NCI-H146 treated with DMSO at 0.1 percent for 48 hours (cell line): ENCODE measurements around the gene BARHL2.

ENCODE experiments used
- DNase-seq: peaks from one replicate; lab custom pipeline; 2025; ENCODE audit not compliant: unreplicated experiment; lab: John Stamatoyannopoulos, UW

BARHL2 gene

GRCh38 chr1:90716552-90717355 lies at the start of gene BARHL2:
TSS of gene BARHL2 (minus strand) at chr1:90717302. CDS start at chr1:90717195, 107 bp downstream.
- DNase-seq: no peak

DNA sequence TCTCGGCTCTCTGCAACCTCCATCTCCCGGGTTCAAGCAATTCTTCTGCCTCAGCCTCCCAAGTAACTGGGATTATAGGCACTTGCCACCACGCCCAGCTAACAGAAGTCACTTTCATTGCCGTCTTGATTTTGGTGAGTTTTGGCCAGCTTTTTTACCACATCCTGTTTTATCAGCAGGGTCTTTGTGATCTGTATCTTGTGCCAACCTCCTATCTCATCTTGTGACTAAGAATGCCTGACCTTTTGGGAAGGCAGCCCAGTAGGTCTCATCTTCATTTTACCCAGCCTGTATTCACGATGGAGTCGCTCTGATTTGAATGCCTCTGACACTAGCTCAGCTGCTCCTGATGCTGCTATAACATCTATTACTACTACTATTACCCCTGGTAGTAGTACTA lies 46.8 kb upstream of the BARHL2 start:
- DNase-seq: no peak

DNA sequence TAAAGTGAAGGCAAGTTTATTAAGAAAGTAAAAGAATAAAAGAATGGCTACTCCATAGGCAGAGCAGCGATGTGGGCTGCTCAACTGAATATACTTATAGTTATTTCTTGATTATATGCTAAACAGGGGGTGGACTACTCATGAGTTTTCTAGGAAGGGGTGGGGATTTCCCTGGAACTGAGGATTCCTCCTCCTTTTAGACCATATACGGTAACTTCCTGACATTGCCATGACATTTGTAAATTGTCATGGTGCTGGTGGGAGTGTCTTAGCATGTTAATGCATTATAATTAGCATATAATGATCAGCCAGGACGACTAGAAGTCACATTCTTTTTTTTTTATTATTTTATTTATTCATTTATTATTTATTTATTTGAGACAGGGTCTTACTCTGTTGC lies 46.4 kb upstream of the BARHL2 start:
- no peak for DNase-seq

GRCh38 chr1:90761781-90762589 lies 44.9 kb upstream of the BARHL2 start:
- DNase-seq: peak; percentile 77

DNA sequence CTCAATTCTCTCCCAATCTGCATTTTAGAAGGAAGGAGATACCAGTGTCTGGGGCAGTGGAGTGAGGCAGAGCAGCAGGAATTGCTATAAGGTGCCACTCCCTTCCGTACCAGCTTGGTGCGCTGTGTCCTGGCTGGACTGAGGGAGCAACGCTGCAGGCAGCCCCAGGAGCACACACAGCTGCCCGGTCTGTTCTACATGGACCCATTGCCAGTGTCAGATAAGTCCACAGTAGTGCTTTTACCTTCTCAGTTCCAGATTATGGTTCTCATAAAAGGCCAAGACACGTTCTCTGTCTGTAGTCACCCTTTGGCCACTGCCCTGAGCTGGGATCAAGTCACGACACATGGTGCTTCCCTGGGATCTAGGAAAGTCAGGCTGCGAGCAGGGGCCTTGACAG lies 44.1 kb upstream of the BARHL2 start:
- DNase-seq: no peak

DNA sequence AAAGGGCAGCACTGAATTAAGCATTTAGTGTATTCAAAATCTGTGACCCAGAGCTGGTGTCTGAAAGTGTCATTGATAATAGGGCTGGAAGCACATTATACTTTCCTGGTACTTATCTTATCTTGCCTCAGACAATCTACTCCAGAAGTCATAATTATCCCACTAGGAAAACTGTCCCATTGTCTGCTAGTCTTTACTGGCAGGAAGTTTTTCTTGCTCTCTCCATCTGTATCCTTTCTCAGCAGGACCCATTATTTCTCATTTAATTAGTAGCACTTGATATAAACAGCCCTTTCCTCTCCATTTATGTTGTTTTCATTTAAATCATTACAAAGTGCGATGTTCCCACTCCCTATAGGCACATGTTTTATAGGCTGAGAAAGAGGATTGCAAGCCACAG lies 36.5 kb upstream of the BARHL2 start:
- peak; percentile 9 for DNase-seq

DNA sequence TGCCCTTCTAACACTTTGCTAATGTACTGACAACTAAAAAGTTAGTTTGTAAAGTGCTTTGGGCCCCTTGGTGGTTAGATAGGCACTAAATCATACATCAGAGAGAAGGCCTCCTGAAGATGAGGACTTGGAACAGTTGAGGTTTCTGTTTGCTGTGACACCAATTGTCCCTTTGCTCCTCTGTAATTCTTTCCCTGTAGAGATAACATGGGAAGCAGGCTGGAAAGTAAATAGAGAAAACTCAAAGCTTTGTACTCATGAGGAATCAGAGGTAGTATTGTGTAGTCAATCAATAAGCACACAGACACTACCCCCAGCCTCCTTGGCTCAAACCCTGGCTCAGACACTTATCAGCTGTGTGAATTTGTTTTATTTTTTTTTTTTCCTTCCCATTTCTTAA lies 31.6 kb upstream of the BARHL2 start:
- DNase-seq: no peak

- no peak for DNase-seq
These were observed 29.8 kb upstream of the BARHL2 start for GRCh38 chr1:90746857-90747256.

DNA sequence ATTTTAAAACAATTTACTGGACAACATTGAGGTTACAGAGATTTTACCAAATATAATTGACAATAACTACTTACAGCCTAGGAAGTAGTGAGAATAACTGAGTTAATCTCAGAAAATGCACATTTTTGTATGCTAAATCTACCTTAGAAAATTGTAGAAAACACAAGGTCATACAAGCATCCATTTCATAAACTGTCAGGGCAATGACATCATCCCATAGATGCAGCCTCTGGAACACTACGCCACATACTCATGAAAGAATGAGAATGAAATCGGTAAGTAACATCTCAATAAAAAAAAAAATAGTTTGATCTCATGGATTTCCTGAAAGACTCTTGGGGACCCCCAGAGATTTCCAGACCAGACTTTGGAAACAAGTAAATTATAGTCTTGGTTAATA lies 28.9 kb upstream of the BARHL2 start:
- no peak for DNase-seq

DNA sequence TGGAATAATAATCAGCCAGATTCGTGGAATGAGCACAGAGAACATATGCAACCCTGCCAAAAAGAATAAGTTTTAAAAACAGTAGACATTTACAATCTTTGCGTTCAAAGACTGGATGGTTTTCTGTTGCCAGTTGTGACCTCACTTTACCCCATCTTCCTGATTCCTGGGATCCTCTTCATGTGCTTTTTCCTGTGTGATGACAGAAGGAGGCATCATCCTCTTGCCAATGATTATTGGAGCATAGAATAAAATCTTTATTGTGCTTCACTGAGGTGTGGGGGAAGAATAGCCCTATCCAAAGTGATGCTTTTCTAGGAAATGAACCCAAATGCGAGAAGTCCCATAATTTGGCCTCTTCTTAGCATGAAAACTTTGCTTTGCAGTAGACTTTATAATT lies 15.0 kb upstream of the BARHL2 start:
- no peak for DNase-seq

DNA sequence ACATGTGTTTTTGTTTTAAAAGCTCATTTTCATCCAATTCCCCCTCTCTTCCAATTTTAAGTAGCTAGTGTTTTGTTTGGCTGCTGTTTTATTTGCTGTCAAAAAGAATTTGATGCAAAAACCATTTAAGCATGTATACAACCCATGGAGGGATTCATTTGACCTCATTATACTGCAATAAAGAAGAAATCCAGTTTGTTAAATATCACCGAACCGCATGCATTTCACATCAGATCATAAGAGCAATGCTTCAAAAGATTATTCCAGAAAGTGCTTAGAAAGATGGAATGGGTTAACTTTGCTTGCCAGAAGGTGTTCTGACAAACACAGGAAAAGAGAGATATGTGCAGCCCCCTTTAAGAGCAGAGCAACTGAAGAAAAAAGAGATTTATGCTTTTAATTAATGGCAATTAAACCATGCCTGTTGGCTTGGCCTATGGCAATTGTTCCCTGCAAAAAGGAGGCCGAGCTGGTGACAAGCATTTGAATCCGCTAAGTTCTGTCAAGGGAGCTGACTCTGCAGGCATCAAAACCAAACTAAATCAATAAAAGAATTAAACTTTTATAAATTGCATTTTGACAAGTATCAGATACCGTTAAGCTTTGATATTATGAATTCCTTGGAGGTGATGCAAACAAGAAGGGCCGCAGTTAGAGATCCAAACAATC lies 14.4 kb upstream of the BARHL2 start:
- DNase-seq: no peak

DNA sequence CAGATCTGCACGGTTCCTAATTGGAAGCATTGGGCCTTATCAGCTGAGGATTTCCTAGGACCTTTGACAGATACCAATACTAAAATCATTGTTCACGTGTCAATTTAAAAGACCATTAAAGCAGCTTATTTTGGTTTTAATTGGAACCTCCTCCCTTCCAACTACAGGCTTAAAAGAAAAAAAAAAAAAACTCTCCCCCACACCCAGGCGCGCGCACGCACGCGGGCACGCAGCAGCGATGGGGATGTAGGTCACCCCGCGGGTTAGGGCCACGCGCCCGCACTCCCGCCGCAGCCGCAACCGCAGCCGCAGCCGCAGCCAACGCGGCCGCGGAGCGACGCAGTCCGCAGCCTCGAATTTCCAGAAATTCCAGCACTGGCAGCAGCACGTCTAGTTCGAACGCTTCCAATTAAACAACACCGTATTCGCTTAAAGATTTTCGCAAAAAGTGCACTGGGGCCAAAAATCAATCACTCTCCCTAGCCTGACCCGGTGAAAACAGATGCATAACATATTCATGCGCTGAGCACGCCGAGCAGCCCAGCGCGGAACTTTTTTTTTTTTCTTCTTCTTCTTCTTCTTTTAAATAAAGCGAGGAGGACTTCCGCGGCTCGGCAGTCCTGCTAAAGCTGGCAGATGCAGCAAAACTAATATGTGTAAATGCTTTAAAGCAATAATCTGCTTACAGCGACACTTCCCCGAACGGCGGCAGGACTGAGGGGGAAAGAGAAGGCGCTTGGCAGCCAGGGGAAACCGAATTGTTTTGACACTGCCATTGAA lies 13.3 kb upstream of the BARHL2 start:
- DNase-seq: no peak

GRCh38 chr1:90729504-90730242 lies 12.6 kb upstream of the BARHL2 start:
- DNase-seq: no peak

DNA sequence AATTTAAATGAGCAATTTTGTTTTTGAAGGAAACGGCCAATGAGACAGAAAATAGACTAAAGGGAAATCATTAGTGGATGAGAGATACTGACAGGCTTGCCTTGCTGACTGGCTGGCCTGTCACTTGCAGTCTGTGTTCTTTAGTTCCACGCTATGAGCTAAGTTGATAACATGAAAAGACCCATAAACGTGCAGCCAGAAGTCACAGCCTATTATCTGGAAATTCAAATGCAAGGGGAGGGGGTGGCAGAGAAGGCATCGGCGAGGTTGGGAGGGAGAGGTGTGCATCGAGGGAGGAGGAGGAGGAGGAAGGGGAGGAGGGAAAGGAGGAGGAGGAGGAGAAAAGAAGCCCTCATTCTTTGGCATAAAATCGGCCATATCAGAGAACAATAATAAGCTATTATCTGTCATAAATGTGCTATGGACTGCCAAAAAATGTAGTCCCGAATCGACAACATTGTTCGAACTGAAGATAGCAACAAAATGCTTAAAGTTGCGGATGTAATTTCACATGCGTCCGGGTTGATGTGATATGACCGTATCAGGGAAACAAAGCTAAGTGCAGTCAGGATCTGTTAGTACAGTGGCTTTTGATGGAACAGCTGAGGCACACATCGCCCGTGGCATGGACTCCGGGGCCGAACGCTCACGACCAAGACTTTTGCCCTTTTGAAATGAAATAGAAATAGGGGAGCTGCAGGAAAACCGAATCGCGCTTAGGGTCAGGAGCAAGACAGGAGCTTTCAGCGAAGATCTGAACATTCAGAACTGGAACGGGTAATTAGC lies 11.6 kb upstream of the BARHL2 start:
- no peak for DNase-seq

GRCh38 chr1:90727917-90728501 lies 10.9 kb upstream of the BARHL2 start:
- no peak for DNase-seq

DNA sequence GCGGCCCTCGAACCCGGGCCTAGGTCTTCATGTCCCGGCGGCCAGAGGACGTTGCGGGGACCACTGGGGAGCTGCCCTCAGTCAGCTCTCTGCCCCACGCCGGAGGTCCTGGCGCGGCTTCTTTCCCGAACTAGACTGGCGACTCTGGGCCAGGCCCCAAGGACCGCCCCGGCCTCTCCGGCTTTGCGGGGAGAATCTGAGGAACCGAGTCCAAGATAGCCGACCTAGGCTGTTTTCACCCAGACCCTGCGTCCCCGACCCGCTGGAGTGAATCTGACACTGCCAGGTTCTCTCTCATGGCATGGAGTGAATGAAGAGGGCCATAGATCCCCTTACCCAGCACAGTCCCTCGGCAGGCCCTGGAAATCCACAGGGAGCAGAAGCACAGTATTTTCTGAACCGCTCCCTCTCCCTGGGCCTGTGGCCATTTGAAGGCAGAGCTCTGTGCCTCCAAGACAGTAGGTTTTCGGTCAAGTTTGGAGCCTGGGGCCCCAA lies 9.9 kb upstream of the BARHL2 start:
- DNase-seq: no peak

DNA sequence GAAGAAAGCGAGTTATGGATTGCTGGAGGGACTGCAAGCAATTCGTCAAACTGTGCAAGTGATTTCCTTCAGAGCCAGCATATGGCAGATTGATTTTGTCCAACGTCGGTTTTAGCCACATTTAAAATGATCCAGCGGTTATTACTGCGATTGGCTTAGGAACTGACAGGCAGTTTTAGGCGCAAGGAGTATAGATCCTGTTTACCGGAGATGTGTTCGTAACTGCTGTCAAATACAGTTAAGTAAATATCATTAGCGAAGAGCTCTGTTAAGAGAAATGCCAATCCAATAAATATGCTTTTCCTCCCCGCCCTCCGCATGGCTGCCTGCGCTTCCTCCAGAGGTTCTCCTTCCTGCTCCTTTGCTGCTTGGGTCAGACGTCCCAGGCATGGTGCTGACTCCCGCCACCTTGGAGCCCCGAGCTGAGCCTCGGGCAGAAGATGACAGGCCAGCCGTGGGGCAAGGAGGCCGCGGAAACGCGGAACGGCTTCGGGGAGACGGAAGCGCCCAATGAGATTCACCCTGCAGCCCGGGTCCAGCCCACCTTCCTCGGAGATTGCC lies 9.4 kb upstream of the BARHL2 start:
- no peak for DNase-seq

DNA sequence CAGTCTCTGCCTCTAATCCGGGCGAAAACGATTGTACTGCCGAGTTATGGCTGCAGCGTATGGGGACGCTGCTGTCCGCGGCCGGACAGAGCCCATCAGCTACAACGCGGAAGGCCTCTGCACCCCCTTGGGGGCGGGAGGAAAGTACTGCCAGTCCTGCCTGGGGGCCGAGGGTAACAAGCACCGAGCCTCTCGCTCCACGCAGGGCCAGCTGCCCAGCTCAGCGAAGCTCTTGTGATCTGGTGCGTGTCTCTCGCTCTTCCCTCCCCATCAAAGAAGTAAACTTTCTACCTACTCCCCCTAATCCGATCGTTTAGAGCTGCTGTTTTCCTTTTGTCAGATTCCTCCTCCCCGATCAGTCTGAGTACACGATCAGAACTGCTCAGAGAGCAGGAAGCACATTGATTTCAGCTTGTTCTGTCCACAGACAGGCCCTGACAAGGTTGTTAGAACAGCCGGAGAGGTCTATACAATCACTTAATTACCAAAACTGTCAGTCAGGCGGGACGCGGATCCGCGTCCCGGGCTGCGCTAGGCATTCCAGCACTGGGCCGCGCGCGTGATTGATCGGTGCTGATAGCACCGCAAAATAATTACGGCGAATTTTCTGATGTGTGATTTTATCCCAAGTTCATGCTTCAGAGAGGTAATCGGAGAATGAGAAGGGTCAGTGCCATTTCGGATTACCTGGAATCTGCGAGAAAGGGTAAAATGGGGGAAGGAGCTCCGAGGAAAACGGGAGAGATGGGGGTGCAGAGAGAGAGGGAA lies 8.7 kb upstream of the BARHL2 start:
- DNase-seq: no peak
